ENCODE results near the gene NTRK3.
"Not testable (repeated sequence)": the region's sequence is repeated elsewhere in the genome, so short reads cannot be mapped to it uniquely, and the experiment has no call there.

DNA sequence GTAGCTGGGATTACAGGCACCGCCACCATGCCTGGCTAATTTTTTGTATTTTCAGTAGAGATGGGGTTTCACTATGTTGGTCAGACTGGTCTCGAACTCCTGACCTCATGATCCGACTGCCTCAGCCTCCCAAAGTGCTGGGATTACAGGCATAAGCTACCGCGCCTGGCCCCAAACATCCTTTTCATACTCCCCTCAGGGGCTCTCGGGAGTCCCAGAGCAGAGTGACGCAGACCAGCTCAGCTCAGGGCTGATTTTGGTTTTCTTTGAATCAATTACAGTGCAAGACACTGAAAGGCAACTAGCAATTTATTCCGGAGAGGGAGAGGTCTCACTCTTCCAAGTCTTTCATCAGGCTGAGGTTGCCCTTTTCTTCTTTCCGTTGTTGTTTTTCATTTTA, 184.4 kb downstream of the NTRK3 start:
- not testable (repeated sequence) for TF ChIP-seq CTCF, POLR2A (IDR thresholded peaks at IDR 0.05)
